KMS-11 (cell line): ENCODE results near the gene CD34.

ENCODE experiments used
- H2AFZ ChIP-seq: fragments of 200-600 bp; sonication (generic); 2 replicates; pipeline ENCODE4 v1.6.1; 2016; ENCODE audit warnings: antibody characterized with exemption, mixed run types, low read depth
- H3K27ac ChIP-seq: fragments of 200-600 bp; sonication (generic); 2 replicates; pipeline ENCODE4 v1.6.1; 2016; ENCODE audit warnings: mild to moderate bottlenecking, mixed run types
- H3K27me3 ChIP-seq: fragments of 200-600 bp; sonication (generic); 2 replicates; pipeline ENCODE4 v1.6.1; 2017; ENCODE audit warnings: mild to moderate bottlenecking, low read depth, mixed run types, moderate library complexity; ENCODE audit not compliant: insufficient read depth
- H3K36me3 ChIP-seq: fragments of 200-600 bp; sonication (generic); 2 replicates; pipeline ENCODE4 v1.6.1; 2017; ENCODE audit warnings: mild to moderate bottlenecking, mixed run types; ENCODE audit not compliant: insufficient read depth
- H3K4me1 ChIP-seq: fragments of 200-600 bp; sonication (generic); 2 replicates; pipeline ENCODE4 v1.6.1; 2016; ENCODE audit warnings: mild to moderate bottlenecking, low read depth, mixed run types; ENCODE audit not compliant: poor library complexity, severe bottlenecking
- H3K4me2 ChIP-seq: fragments of 200-600 bp; sonication (generic); 2 replicates; pipeline ENCODE4 v1.7.0; 2016; ENCODE audit warnings: mild to moderate bottlenecking, mixed run types
- H3K4me3 ChIP-seq: fragments of 200-600 bp; sonication (generic); IDR thresholded peaks from 2 replicates; pipeline ENCODE4 v1.6.1; 2017; ENCODE audit warnings: low read depth, low read length, mixed read lengths; ENCODE audit not compliant: insufficient read depth
- H3K79me2 ChIP-seq: fragments of 200-600 bp; sonication (generic); 2 replicates; pipeline ENCODE4 v1.6.1; 2016; ENCODE audit warnings: low read depth, mixed run types; ENCODE audit not compliant: insufficient read depth
- H3K9ac ChIP-seq: fragments of 200-600 bp; sonication (generic); 2 replicates; pipeline ENCODE4 v1.6.1; 2016; ENCODE audit warnings: mild to moderate bottlenecking, mixed run types
- H4K20me1 ChIP-seq: fragments of 200-600 bp; sonication (generic); 2 replicates; pipeline ENCODE4 v1.6.1; 2016; ENCODE audit warnings: mild to moderate bottlenecking, mixed run types; ENCODE audit not compliant: insufficient read depth
- TF ChIP-seq, protein P1 (sequence below): fragments of 200-600 bp; sonication (generic); conservative IDR thresholded peaks from 2 replicates; pipeline ENCODE4 v1.6.1; 2017; ENCODE audit warnings: low read depth, mild to moderate bottlenecking, antibody characterized with exemption, low read length, moderate library complexity, mixed read lengths

CD34 gene

GRCh38 chr1:207839083-207839413 is 71.9 kb downstream of the CD34 start:
- no peak overlapping the region for H3K27ac ChIP-seq
- H3K79me2 ChIP-seq, result peaks cover 22% of the 10 kb centered on the region
- no peak overlapping the region for H2AFZ ChIP-seq
- H3K27me3 ChIP-seq, result no peaks in the 10 kb centered on the region
- H4K20me1 ChIP-seq, result peaks cover 6% of the 10 kb centered on the region; the same call in 1 of the 2 replicates
- no peaks in the 10 kb centered on the region for H3K36me3 ChIP-seq
- H3K9ac ChIP-seq, result no peak overlapping the region
- H3K4me3 ChIP-seq, result no peak overlapping the region
- H3K4me1 ChIP-seq, result no peaks in the 10 kb centered on the region
- TF ChIP-seq, protein P1, sequence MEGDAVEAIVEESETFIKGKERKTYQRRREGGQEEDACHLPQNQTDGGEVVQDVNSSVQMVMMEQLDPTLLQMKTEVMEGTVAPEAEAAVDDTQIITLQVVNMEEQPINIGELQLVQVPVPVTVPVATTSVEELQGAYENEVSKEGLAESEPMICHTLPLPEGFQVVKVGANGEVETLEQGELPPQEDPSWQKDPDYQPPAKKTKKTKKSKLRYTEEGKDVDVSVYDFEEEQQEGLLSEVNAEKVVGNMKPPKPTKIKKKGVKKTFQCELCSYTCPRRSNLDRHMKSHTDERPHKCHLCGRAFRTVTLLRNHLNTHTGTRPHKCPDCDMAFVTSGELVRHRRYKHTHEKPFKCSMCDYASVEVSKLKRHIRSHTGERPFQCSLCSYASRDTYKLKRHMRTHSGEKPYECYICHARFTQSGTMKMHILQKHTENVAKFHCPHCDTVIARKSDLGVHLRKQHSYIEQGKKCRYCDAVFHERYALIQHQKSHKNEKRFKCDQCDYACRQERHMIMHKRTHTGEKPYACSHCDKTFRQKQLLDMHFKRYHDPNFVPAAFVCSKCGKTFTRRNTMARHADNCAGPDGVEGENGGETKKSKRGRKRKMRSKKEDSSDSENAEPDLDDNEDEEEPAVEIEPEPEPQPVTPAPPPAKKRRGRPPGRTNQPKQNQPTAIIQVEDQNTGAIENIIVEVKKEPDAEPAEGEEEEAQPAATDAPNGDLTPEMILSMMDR, result no peak
- no peak overlapping the region for H3K4me2 ChIP-seq

- TF ChIP-seq, protein P1, result no peak
- Histone ChIP-seq H3K36me3 (no peaks in the 10 kb centered on the region), H2AFZ (no peak overlapping the region), H3K27ac (no peak overlapping the region), H3K9ac (no peak overlapping the region), H3K79me2 (peaks cover 22% of the 10 kb centered on the region), H3K4me3 (no peak overlapping the region), H3K4me2 (no peak overlapping the region), H3K27me3 (no peaks in the 10 kb centered on the region), H3K4me1 (no peaks in the 10 kb centered on the region), H4K20me1 (peaks cover 6% of the 10 kb centered on the region; the same call in 1 of the 2 replicates)
These were observed 72.5 kb downstream of the CD34 start for GRCh38 chr1:207838156-207839082.

DNA sequence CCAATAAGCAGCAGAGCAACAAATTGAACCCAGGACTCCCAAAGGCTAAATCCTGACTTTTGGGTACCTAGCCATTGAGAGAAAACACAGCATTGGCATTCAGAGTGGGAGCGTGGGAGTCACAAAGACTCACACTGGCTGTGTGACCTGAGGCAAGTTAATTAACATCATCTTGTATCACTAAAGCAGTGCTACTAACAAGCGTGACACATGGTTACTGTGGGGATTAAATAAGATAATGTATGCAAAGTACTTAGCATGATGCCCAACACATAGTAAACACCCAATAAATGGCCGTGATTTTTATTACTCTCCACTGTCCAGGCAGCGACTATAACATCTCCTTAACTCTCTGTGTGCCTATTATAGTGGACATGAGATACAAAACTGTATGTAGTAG is 73.3 kb downstream of the CD34 start:
- Histone ChIP-seq H3K27ac (no peak overlapping the region), H3K79me2 (peaks cover 22% of the 10 kb centered on the region), H3K9ac (no peak overlapping the region), H2AFZ (no peak overlapping the region), H3K27me3 (no peaks in the 10 kb centered on the region), H4K20me1 (peaks cover 6% of the 10 kb centered on the region; the same call in 1 of the 2 replicates), H3K4me2 (no peak overlapping the region), H3K36me3 (no peaks in the 10 kb centered on the region), H3K4me1 (peaks cover 7% of the 10 kb centered on the region), H3K4me3 (no peak overlapping the region)
- TF ChIP-seq, protein P1, result no peak

DNA sequence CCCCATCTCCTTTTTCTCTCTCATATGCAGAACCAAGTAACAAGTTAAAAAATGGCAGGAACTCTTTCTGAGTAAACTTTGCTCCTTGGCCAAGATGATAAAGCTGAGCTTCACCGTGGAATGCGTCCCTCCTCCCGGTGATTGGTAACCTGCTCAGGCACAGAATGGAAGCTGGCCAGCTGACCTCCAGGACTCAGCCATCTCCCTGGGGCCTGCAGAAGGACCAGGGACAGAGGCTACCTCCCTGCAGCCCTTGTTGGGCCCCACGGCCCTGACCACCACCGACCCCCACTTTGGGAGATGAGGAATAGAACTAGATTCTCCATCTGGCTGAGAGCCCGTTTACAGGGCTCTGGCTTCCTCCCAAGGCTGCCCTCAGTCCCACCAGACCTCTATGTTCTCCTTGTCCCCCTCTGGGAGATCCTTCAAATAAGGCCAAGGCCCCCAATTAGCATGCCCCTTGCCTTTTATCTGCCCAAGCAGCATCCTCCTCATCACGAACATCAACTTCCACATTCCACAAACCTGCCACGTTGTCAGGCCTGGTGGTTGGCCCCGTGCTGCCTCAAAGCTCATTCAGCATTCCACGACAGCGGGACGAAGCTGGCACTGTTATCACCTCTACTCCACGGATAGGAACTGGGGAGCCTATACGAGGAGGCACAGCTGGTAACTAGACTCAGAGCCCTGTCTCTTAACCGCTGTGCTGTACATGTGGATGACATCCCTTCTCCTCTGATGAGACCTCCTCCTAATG is 74.2 kb downstream of the CD34 start:
- Histone ChIP-seq H3K27me3 (no peaks in the 10 kb centered on the region), H3K36me3 (no peaks in the 10 kb centered on the region), H3K79me2 (peaks cover 27% of the 10 kb centered on the region), H4K20me1 (peaks cover 6% of the 10 kb centered on the region; the same call in 1 of the 2 replicates), H2AFZ (no peak overlapping the region), H3K4me3 (no peak overlapping the region), H3K27ac (no peak overlapping the region), H3K4me2 (no peak overlapping the region), H3K9ac (no peak overlapping the region), H3K4me1 (peaks cover 16% of the 10 kb centered on the region)
- TF ChIP-seq, protein P1, result no peak
